T-helper 2 cell treated with Interferon-gamma antibody and Interleukin-4, amounts not matched to agents 100 ng/mL and 5 ng/mL, for 36 hours (primary cell): ENCODE data around the gene TRMT112. TPM values are rescaled to one million over a fixed set of nuclear protein-coding genes. Genes with fewer than 3 reads are reported as not detected.

Experiments
- intact Hi-C: fragments of 100-400 bp; cut with micrococcal nuclease; formaldehyde crosslinking; loops from one replicate; pipeline ENCODE4 v1.15.1; 2023
- total RNA-seq: library from RNA; stranded (reverse); gene quantifications from 2 replicates; pipeline ENCODE4 v1.2.3, GENCODE V29; 2022

The TRMT112 gene
- total RNA-seq, 1 donor from 2014 or later: 212 TPM

- intact Hi-C loops: no loop called here
These were observed 38.7 kb downstream of the TRMT112 start for GRCh38 chr11:64278576-64279190.

- intact Hi-C loops: no loop called here
These were observed 40.5 kb downstream of the TRMT112 start for GRCh38 chr11:64276653-64277431.

GRCh38 chr11:64275841-64276240, 41.5 kb downstream of the TRMT112 start:
- intact Hi-C loops: no loop called here

GRCh38 chr11:64275031-64275800, 42.1 kb downstream of the TRMT112 start:
- intact Hi-C loops: no loop called here

- intact Hi-C loops: loop anchor here (1.0 to 2.0 kb wide), 8 partner anchors 16 to 71 kb away; partner anchors contain the start of genes CCDC88B, ESRRA, FERMT3 and FKBP2
These were observed 47.7 kb downstream of the TRMT112 start for GRCh38 chr11:64269540-64270220.

- intact Hi-C loops: loop anchor here (1.0 to 2.0 kb wide), 3 partner anchors 18 to 62 kb away; partner anchors contain the start of genes FERMT3, NUDT22, PLCB3 and TRPT1
These were observed 48.3 kb downstream of the TRMT112 start for GRCh38 chr11:64268893-64269539.

- intact Hi-C loops: loop anchor here (2.0 kb wide), 1 partner anchor 61 kb away; the partner anchor contains the start of gene FERMT3
These were observed 49.1 kb downstream of the TRMT112 start for GRCh38 chr11:64268025-64268892.

GRCh38 chr11:64267207-64267945, 50.0 kb downstream of the TRMT112 start:
- intact Hi-C loops: no loop called here

Other genes starting within 250 kb of the TRMT112 start
- gene MACROD1, start 151.4 kb downstream of the TRMT112 start, total RNA-seq: 11.1 and 11.4 TPM in 2 replicates
- 267 and 285 TPM in 2 replicates for gene STIP1, start 131.4 kb downstream of the TRMT112 start, total RNA-seq
- 210 and 211 TPM in 2 replicates for gene FERMT3, start 110.8 kb downstream of the TRMT112 start, total RNA-seq
- gene TRPT1, start 91.4 kb downstream of the TRMT112 start, total RNA-seq: 23.0 and 29.5 TPM in 2 replicates
- gene NUDT22, start 91.3 kb downstream of the TRMT112 start, total RNA-seq: 77.2 and 79.8 TPM in 2 replicates
- gene DNAJC4, start 87.0 kb downstream of the TRMT112 start, total RNA-seq: 27.5 and 29.9 TPM in 2 replicates
- 59.8 and 60.4 TPM in 2 replicates for gene VEGFB, start 83.0 kb downstream of the TRMT112 start, total RNA-seq
- gene FKBP2, start 76.5 kb downstream of the TRMT112 start, total RNA-seq: 36.6 and 40.3 TPM in 2 replicates
- 141 and 144 TPM in 2 replicates for gene PPP1R14B, start 70.6 kb downstream of the TRMT112 start, total RNA-seq
- gene PLCB3, start 66.0 kb downstream of the TRMT112 start, total RNA-seq: 12.7 TPM in 2 replicates
- gene BAD, start 32.9 kb downstream of the TRMT112 start, total RNA-seq: 31.8 and 36.1 TPM in 2 replicates
- 34.8 and 36.5 TPM in 2 replicates for gene GPR137, start 31.7 kb downstream of the TRMT112 start, total RNA-seq
- gene KCNK4, start 26.3 kb downstream of the TRMT112 start, total RNA-seq: not detected in 2 replicates
- gene CATSPERZ, start 17.2 kb downstream of the TRMT112 start, total RNA-seq: not detected in 2 replicates
- gene ESRRA, start 12.0 kb downstream of the TRMT112 start, total RNA-seq: 40.9 and 47.6 TPM in 2 replicates
- 114 and 119 TPM in 2 replicates for gene PRDX5, start 562 bp upstream of the TRMT112 start, total RNA-seq
- gene CCDC88B, start 22.6 kb upstream of the TRMT112 start, total RNA-seq: 132 and 135 TPM in 2 replicates
- 39.3 and 42.0 TPM in 2 replicates for gene RPS6KA4, start 41.6 kb upstream of the TRMT112 start, total RNA-seq
- not detected in 2 replicates for gene SLC22A11, start 238.4 kb upstream of the TRMT112 start, total RNA-seq